IMR-90 (cell line): ENCODE data around the gene CLEC2D.

ENCODE experiments used
- BHLHE40 ChIP-seq: fragments of 150-350 bp; IDR thresholded peaks from 2 replicates; pipeline ENCODE4 v1.6.1; 2016; ENCODE audit warnings: mild to moderate bottlenecking, low read depth, low read length
- CTCF ChIP-seq: conservative IDR thresholded peaks from 2 replicates; pipeline ENCODE4 v1.5.1; 2012; ENCODE audit warnings: mild to moderate bottlenecking, low read depth, low read length, improper control_type of control experiment
- MAFK ChIP-seq: IDR thresholded peaks from 2 replicates; pipeline ENCODE4 v1.6.1; 2012; ENCODE audit warnings: low read depth, low read length, improper control_type of control experiment
- MAZ ChIP-seq: IDR thresholded peaks from 2 replicates; pipeline ENCODE4 v1.6.1; 2012; ENCODE audit warnings: low read depth, mild to moderate bottlenecking, low read length, improper control_type of control experiment, moderate library complexity, borderline replicate concordance
- POLR2A ChIP-seq: IDR thresholded peaks from 2 replicates; pipeline ENCODE4 v1.6.1; 2012; ENCODE audit warnings: mild to moderate bottlenecking, low read depth, low read length
- RAD21 ChIP-seq: IDR thresholded peaks from 2 replicates; pipeline ENCODE4 v1.6.1; 2012; ENCODE audit warnings: low read length, improper control_type of control experiment
- RCOR1 ChIP-seq: IDR thresholded peaks from 2 replicates; pipeline ENCODE4 v1.6.1; 2012; ENCODE audit warnings: mild to moderate bottlenecking, low read length, improper control_type of control experiment; ENCODE audit not compliant: insufficient replicate concordance
- RFX5 ChIP-seq: IDR thresholded peaks from 2 replicates; pipeline ENCODE4 v1.8.0; 2012; ENCODE audit warnings: low read depth, mild to moderate bottlenecking, low read length, moderate library complexity

GRCh38 chr12:9727813-9728212 lies 58.3 kb downstream of the CLEC2D start:
- TF ChIP-seq CTCF (no peak), POLR2A (no peak), RFX5 (no peak), MAFK (no peak), BHLHE40 (no peak), RCOR1 (no peak), MAZ (no peak), RAD21 (no peak)
